Aorta (tissue), 5 donors: ENCODE results near the gene AUTS2. TPM values are rescaled to one million over a fixed set of nuclear protein-coding genes. Genes with fewer than 3 reads are reported as not detected.

ENCODE experiments used
- ATAC-seq: fragments of 200-7000 bp; cut with Tn5 transposase; one replicate; pipeline ENCODE4 v1.9.1; 2022; ENCODE audit warnings: moderate library complexity; ENCODE audit not compliant: low FRiP score
- DNase-seq, 2 donors: peaks; one replicate each; pipeline ENCODE4 v3.0.0-alpha.2; 2020
- H3K27ac ChIP-seq, 2 donors: one replicate each; pipeline ENCODE4 v1.5.1; 2013; ENCODE audit warnings: low read length in 2 of 2, mild to moderate bottlenecking in 2 of 2, moderate library complexity in 2 of 2, control low read depth in 1 of 2, inconsistent platforms in 1 of 2, low read depth in 1 of 2
- H3K27me3 ChIP-seq, 2 donors: one replicate each; pipeline ENCODE4 v1.6.1; 2013; ENCODE audit warnings: control low read depth in 1 of 2, low read length in 1 of 2, mild to moderate bottlenecking in 1 of 2, moderate library complexity in 1 of 2; ENCODE audit not compliant: insufficient read depth in 2 of 2, control insufficient read depth in 1 of 2
- H3K36me3 ChIP-seq, 2 donors: one replicate each; pipeline ENCODE4 v1.6.1; 2013; ENCODE audit warnings: control low read depth in 1 of 2, low read length in 1 of 2, mild to moderate bottlenecking in 1 of 2; ENCODE audit not compliant: insufficient read depth in 2 of 2, control insufficient read depth in 1 of 2
- H3K4me1 ChIP-seq, 2 donors: one replicate each; pipeline ENCODE4 v1.6.1; 2013; ENCODE audit warnings: low read length in 2 of 2, control low read depth in 1 of 2, mild to moderate bottlenecking in 1 of 2, moderate library complexity in 1 of 2; ENCODE audit not compliant: insufficient read depth in 2 of 2, control insufficient read depth in 1 of 2
- H3K4me3 ChIP-seq, 2 donors: one replicate each; pipeline ENCODE4 v1.5.1; 2013; ENCODE audit warnings: low read length in 2 of 2, control low read depth in 1 of 2, mild to moderate bottlenecking in 1 of 2
- H3K9me3 ChIP-seq: one replicate; pipeline ENCODE4 v1.6.1; 2013; ENCODE audit warnings: mild to moderate bottlenecking, low read length; ENCODE audit not compliant: control insufficient read depth
- WGBS, 2 donors: extraction: QIAGEN DNeasy Blood & Tissue Kit; methylation state at CpG; one replicate each; pipeline ENCODE4 v1.1.7; 2013; 5-methylcytosine and 5-hydroxymethylcytosine counted together
- intact Hi-C, 2 donors: fragments of 100-400 bp; cut with DNase I; formaldehyde crosslinking; loops; one replicate each; pipeline versions ENCODE4 v1.14.2 to v1.15.0; 2022
- polyA plus RNA-seq, 2 donors: library from polyadenylated mRNA; stranded (reverse); fragments of 200-250 nt; gene quantifications; one replicate each; pipeline ENCODE4 v1.2.3, GENCODE V29; 2013
- total RNA-seq, 2 donors: library from RNA; stranded (reverse); fragmentation: NEBNext Ultra II Directional; extraction: Animal tissue kit (Norgen Biotek cat#: 25700); gene quantifications; one replicate each; pipeline ENCODE4 v1.2.1, GENCODE V29; 2021
- donor health status: healthy with polysubstance abuse.
- donor health status: Bipolar disorder and iron deficiency.
- donor health status: DM: no; HTN: no; CAD: no.
- donor health status: DM: no; HTN: no; CAD: no.
- donor health status: DM: yes; HTN: yes; CAD: no.

Gene AUTS2
- total and polyA plus RNA-seq, 4 donors = 3.9 to 102 (median 57.0) TPM

DNA sequence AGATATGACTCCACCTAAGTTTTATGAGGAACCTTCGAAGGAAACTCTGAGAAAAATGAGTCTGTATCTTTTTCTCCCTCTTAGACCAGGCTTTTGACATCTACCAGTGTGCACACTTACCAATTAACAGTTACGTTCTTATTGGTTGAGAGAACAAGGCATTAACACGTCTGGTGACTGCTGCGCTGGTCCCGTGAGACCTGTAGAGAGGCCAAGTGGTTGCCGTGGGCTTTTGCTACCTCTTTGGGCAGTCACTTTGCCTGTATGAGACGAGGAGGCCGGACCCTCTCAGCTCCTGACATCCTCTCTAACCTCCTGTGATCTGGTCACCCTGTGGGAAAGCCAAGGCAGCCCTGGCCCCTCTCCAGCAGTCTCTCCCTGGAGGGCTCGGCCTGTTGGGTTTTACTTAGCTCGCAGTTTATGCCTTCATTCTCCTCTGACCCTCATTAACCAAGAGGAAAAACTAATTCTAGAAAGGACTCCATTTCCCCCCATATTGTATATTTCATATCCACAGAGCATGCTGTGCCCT, 1019.8 kb downstream of the AUTS2 start:
- H3K36me3 ChIP-seq = no peaks in the 10 kb centered on the region
- H3K4me3 ChIP-seq = no peak overlapping the region
- 79 to 84% methylated on average over 10 of the region's 10 CpGs for WGBS, 2 donors
- H3K27me3 ChIP-seq = no peaks in the 10 kb centered on the region
- no peaks in the 10 kb centered on the region for H3K9me3 ChIP-seq
- ATAC-seq = no peak
- H3K27ac ChIP-seq = no peak overlapping the region
- intact Hi-C loops = loop anchor here in 1 of 2 donors (10.0 kb wide), 2 partner anchors 73 to 193 kb away; no protein-coding TSS in a partner anchor
- H3K4me1 ChIP-seq = no peaks in the 10 kb centered on the region
- DNase-seq = peak in 1 of 2 donors; percentile 77

DNA sequence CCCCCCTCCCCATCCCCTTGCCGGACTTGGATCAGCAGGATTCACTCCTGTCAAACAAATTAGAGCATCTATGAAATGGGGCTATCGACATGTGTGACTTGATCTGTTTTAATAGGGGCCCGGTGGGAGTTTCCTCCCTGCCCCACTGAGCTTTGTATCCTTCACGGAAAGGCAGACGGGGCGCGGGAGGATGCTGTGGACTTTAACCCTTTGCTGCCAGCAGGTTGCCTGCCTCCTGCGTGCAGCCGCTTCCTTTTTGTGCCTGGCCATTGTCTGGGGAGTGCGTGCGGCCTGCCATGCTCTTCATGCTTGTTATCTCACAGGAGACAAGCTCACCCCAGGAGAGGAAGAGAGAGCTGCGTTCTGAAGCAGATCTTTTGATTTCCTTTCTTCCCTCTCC, 1020.9 kb downstream of the AUTS2 start:
- Histone ChIP-seq H3K27ac (no peak overlapping the region), H3K4me1 (no peaks in the 10 kb centered on the region), H3K27me3 (no peaks in the 10 kb centered on the region), H3K4me3 (no peak overlapping the region), H3K9me3 (no peaks in the 10 kb centered on the region), H3K36me3 (no peaks in the 10 kb centered on the region)
- intact Hi-C loops = loop anchor here in 1 of 2 donors (10.0 kb wide), 2 partner anchors 74 to 194 kb away; no protein-coding TSS in a partner anchor
- DNase-seq (no peak), ATAC-seq (no peak)
- WGBS, 2 donors = 75 to 86% methylated on average over 12 of the region's 12 CpGs

DNA sequence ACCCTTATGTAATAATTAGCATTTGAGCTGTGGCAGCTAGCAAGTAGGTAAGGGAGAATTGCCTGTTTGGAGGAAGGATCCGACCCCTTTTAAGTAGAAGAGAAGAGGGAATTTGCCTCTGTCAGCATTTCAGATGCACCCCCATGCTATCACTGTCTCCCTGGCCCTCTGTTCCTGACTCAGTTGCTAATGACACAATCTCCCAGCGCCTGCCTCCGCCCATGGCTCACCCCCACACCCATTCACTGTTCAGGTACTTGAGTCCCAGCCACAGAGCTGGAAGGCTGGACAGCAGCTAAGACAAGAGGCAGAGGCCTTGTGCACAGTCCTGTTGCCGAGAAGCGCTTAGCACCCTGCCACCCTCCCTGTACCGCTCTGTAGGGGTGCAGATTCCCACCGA, 1021.4 kb downstream of the AUTS2 start:
- Histone ChIP-seq H3K4me1 (no peaks in the 10 kb centered on the region), H3K4me3 (no peak overlapping the region), H3K9me3 (no peaks in the 10 kb centered on the region), H3K36me3 (no peaks in the 10 kb centered on the region), H3K27ac (no peak overlapping the region), H3K27me3 (no peaks in the 10 kb centered on the region)
- intact Hi-C loops = loop anchor here in 1 of 2 donors (10.0 kb wide), 2 partner anchors 75 to 195 kb away; no protein-coding TSS in a partner anchor
- WGBS, 2 donors = 96 to 97% methylated on average over 7 of the region's 7 CpGs
- DNase-seq = no peak
- ATAC-seq = no peak

DNA sequence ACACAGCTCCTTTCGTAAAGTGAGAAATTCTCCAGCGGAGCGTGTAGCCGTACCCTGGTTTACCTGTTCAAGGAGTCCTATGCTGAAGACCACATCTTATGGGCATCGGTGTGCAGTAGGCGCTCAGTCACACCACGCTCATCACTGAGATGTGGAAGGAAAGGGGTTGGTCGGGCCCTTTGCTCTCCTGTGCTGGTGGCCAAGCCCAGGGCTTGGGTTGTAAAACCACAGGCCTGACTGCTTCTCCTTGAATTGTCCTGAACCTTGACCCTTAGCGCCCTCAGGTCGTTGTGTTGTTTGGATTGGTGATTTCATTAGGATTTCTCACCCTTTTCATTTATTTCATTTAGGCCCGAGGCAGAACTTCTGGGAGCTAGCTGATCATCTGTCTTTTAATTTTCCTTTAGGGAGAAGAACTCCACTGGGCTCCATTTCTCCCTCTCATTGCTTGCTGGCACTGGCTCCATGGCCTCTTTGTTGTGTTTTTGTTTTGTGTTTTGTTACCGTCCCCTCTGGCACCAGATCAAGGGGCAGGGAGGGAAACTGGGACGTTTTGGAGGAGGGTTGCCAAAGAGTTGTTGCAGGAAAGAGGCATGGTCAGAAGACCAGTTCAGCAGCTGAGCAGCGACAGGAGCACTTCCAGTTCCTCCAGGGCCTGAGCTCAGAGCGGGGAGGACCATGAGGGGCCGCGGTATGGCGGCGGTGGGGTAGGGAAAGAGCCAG, 1022.2 kb downstream of the AUTS2 start:
- Histone ChIP-seq H3K27ac (no peak overlapping the region), H3K36me3 (no peaks in the 10 kb centered on the region), H3K9me3 (no peaks in the 10 kb centered on the region), H3K4me1 (no peaks in the 10 kb centered on the region), H3K27me3 (no peaks in the 10 kb centered on the region), H3K4me3 (no peak overlapping the region)
- 85 to 87% methylated on average over 19 of the region's 19 CpGs for WGBS, 2 donors
- ATAC-seq (no peak), DNase-seq (no peak)
- intact Hi-C loops = no loop called here

DNA sequence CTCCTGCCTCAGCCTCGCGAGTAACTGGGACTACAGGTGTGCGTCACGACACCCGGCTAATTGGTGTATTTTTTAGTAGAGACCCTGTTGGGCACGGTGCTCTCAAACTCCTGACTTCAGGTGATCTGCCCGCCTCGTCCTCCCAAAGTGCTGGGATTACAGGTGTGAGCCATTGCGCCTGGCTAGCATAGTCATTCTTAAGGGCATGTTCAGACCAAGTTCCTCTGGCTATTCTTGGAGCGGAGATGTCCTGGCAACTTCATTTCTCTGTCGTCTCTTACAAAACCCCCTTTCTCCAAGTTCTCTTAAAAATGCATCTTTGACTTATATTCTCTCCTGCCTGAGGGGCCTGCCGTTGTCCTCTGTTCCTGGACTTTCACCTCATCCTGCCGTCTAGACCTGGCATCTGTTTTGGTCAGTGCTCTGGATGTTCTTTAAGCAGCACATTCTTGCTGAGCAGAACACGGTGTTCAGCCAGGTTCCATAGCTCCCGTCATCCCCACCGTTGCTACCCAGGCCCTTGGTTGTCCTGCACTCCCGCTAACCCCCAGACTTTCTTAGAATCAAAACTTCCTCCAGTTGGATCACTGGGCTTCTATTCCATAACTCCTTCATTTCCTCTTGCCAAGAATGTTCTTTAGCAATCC, 1023.8 kb downstream of the AUTS2 start:
- ATAC-seq = no peak
- intact Hi-C loops = no loop called here
- no peak for DNase-seq
- Histone ChIP-seq H3K27me3 (no peaks in the 10 kb centered on the region), H3K9me3 (no peaks in the 10 kb centered on the region), H3K36me3 (no peaks in the 10 kb centered on the region), H3K4me3 (no peak overlapping the region), H3K27ac (no peak overlapping the region), H3K4me1 (no peaks in the 10 kb centered on the region)
- 91 to 96% methylated on average over 17 of the region's 17 CpGs for WGBS, 2 donors

DNA sequence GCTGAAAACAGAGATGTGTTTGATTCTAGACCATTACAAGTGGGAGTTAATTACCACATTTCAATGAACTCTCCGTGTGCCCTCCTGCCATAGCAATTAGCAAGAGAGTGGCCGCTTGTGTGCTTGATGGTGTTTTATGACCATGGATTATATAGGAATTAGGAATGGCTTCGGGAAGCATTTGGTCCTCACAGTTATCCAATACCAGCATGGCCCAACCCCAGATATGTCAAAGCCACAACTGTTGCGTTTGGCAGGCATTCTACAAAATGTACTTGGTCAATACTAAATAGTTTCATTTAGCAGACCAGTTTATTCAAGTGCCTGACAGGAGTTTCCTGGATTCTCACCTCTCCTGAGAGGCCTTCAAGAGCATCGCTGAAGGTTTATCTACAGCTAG, 1024.7 kb downstream of the AUTS2 start:
- Histone ChIP-seq H3K27ac (no peak overlapping the region), H3K9me3 (no peaks in the 10 kb centered on the region), H3K36me3 (no peaks in the 10 kb centered on the region), H3K4me1 (no peaks in the 10 kb centered on the region), H3K4me3 (no peak overlapping the region), H3K27me3 (no peaks in the 10 kb centered on the region)
- ATAC-seq (no peak), DNase-seq (no peak)
- intact Hi-C loops = no loop called here
- 94 to 95% methylated on average over 5 of the region's 5 CpGs for WGBS, 2 donors

DNA sequence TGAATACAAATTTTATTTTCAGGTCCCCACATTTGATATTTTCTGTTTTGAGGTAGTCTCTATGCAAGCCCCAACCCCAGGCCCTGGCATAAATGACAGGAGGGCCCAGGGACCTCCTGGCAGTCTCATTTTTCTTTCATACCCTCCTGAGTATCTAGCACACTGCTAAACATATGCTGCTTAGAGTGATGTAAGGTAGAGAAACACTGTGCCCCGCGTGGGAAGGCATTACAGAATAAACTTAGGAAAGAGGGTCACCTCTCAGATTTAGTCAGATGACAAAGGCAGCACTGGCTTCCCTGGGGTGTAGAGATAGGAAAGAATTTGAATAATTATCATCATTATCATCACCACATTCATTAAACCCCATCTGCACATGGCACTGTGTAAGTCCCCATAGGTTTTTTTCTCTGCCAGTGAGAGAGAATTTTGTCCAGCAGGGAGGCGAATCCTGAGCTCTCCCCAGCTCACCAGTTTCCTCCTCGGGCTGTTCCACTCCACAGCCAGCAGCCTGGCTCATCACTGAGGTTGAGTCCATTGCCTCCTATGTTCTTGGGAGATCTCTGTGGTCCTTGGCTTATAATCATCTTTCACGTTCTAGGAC, 1026.3 kb downstream of the AUTS2 start:
- DNase-seq = no peak
- no peaks in the 10 kb centered on the region for H3K4me1 ChIP-seq
- ATAC-seq = no peak
- H3K36me3 ChIP-seq = no peaks in the 10 kb centered on the region
- WGBS, 2 donors = 80 to 93% methylated on average over 5 of the region's 5 CpGs
- no peak overlapping the region for H3K4me3 ChIP-seq
- no peak overlapping the region for H3K27ac ChIP-seq
- intact Hi-C loops = no loop called here
- no peaks in the 10 kb centered on the region for H3K9me3 ChIP-seq
- no peaks in the 10 kb centered on the region for H3K27me3 ChIP-seq

DNA sequence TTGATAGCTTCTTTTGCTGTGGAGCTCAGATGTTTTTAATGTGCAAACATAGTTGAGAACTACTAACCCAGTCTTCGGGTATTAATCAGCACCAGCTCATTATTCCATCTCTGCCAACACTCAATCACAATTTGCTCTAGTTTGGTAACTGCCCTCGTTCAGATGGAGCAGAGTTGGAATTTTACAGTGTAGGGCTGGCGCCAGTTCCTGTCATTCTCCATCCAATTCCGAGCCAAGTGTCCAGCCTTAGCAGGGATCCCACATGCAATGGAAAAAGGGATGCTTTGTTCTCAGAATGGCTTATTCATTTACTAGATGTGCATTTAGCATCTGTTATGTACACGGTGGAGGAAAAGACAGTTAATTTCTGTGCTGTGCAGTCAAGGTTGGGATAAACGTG, 1029.2 kb downstream of the AUTS2 start:
- H3K9me3 ChIP-seq = no peaks in the 10 kb centered on the region
- intact Hi-C loops = no loop called here

More for the DNA sequence above, 1029.2 kb downstream of the AUTS2 start:
- H3K4me1 ChIP-seq = no peaks in the 10 kb centered on the region
- no peak for DNase-seq
- H3K36me3 ChIP-seq = no peaks in the 10 kb centered on the region
- 69 to 72% methylated on average over 6 of the region's 6 CpGs for whole genome bisulfite sequencing, 2 donors
- no peak overlapping the region for H3K4me3 ChIP-seq
- no peaks in the 10 kb centered on the region for H3K27me3 ChIP-seq
- no peak for ATAC-seq
- no peak overlapping the region for H3K27ac ChIP-seq
